Aorta (tissue), 5 donors: ENCODE data around the gene DDX21. TPM values are rescaled to one million over a fixed set of nuclear protein-coding genes. Genes with fewer than 3 reads are reported as not detected.
"Not testable (repeated sequence)": the region's sequence is repeated elsewhere in the genome, so short reads cannot be mapped to it uniquely, and the experiment has no call there.

Source experiments
- ATAC-seq: fragments of 200-7000 bp; cut with Tn5 transposase; one replicate; pipeline ENCODE4 v1.9.1; 2022; ENCODE audit warnings: moderate library complexity; ENCODE audit not compliant: low FRiP score
- DNase-seq, 2 donors: peaks; one replicate each; pipeline ENCODE4 v3.0.0-alpha.2; 2020
- H3K27ac ChIP-seq, 2 donors: one replicate each; pipeline ENCODE4 v1.5.1; 2013; ENCODE audit warnings: low read length in 2 of 2, mild to moderate bottlenecking in 2 of 2, moderate library complexity in 2 of 2, control low read depth in 1 of 2, inconsistent platforms in 1 of 2, low read depth in 1 of 2
- H3K27me3 ChIP-seq, 2 donors: one replicate each; pipeline ENCODE4 v1.6.1; 2013; ENCODE audit warnings: control low read depth in 1 of 2, low read length in 1 of 2, mild to moderate bottlenecking in 1 of 2, moderate library complexity in 1 of 2; ENCODE audit not compliant: insufficient read depth in 2 of 2, control insufficient read depth in 1 of 2
- H3K36me3 ChIP-seq, 2 donors: one replicate each; pipeline ENCODE4 v1.6.1; 2013; ENCODE audit warnings: control low read depth in 1 of 2, low read length in 1 of 2, mild to moderate bottlenecking in 1 of 2; ENCODE audit not compliant: insufficient read depth in 2 of 2, control insufficient read depth in 1 of 2
- H3K4me1 ChIP-seq, 2 donors: one replicate each; pipeline ENCODE4 v1.6.1; 2013; ENCODE audit warnings: low read length in 2 of 2, control low read depth in 1 of 2, mild to moderate bottlenecking in 1 of 2, moderate library complexity in 1 of 2; ENCODE audit not compliant: insufficient read depth in 2 of 2, control insufficient read depth in 1 of 2
- H3K4me3 ChIP-seq, 2 donors: one replicate each; pipeline ENCODE4 v1.5.1; 2013; ENCODE audit warnings: low read length in 2 of 2, control low read depth in 1 of 2, mild to moderate bottlenecking in 1 of 2
- H3K9me3 ChIP-seq: one replicate; pipeline ENCODE4 v1.6.1; 2013; ENCODE audit warnings: mild to moderate bottlenecking, low read length; ENCODE audit not compliant: control insufficient read depth
- WGBS, 2 donors: extraction: QIAGEN DNeasy Blood & Tissue Kit; methylation state at CpG; one replicate each; pipeline ENCODE4 v1.1.7; 2013; 5-methylcytosine and 5-hydroxymethylcytosine counted together
- intact Hi-C, 2 donors: fragments of 100-400 bp; cut with DNase I; formaldehyde crosslinking; loops; one replicate each; pipeline versions ENCODE4 v1.14.2 to v1.15.0; 2022
- long read RNA-seq, 2 donors: library from polyadenylated mRNA; unstranded; transcript quantifications; one replicate each; pipeline ENCODE4 v2.0.0, GENCODE V29; 2020 to 2021
- polyA plus RNA-seq, 2 donors: library from polyadenylated mRNA; stranded (reverse); fragments of 200-250 nt; gene quantifications; one replicate each; pipeline ENCODE4 v1.2.3, GENCODE V29; 2013
- total RNA-seq, 2 donors: library from RNA; stranded (reverse); fragmentation: NEBNext Ultra II Directional; extraction: Animal tissue kit (Norgen Biotek cat#: 25700); gene quantifications; one replicate each; pipeline ENCODE4 v1.2.1, GENCODE V29; 2021
- donor health status: healthy with polysubstance abuse.
- donor health status: Bipolar disorder and iron deficiency.
- donor health status: DM: no; HTN: no; CAD: no.
- donor health status: DM: no; HTN: no; CAD: no.
- donor health status: DM: yes; HTN: yes; CAD: no.

DDX21 gene
- total RNA-seq (10 to 100 TPM; 34.9 to 52.4 TPM), polyA plus RNA-seq (10 to 100 TPM; 13.7 to 22.0 TPM)
- long read RNA-seq, donor 1, full-length matches to known transcripts = 4 of 33 reads
- long read RNA-seq, donor 1, partial matches to known transcripts = 18 of 33 reads
- long read RNA-seq, donor 1, other reads (novel, unspliced or antisense) = 11 of 33 reads
- long read RNA-seq, donor 2, full-length matches to known transcripts = 9 of 19 reads
- long read RNA-seq, donor 2, partial matches to known transcripts = 8 of 19 reads
- long read RNA-seq, donor 2, other reads (novel, unspliced or antisense) = 2 of 19 reads

- Histone ChIP-seq H3K9me3 (no peaks in the 10 kb centered on the region), H3K36me3 (no peaks in the 10 kb centered on the region), H3K27me3 (no peaks in the 10 kb centered on the region), H3K4me3 (peak within 1 kb of the TSS; percentile 66 to 83), H3K27ac (peak within 1 kb of the TSS in 1 of 2 donors; percentile 97), H3K4me1 (peaks cover 0 to 8% of the 10 kb centered on the region in 2 donors)
- intact Hi-C loops = loop anchor here in 1 of 2 donors (2.0 kb wide), 1 partner anchor 33 kb away; the partner anchor contains the start of gene KIFBP
- ATAC-seq (peak; percentile 96), DNase-seq (peak; percentile 95 to 96)
- 0% methylated on average over 47 to 53 of the region's 53 CpGs for WGBS, 2 donors
Observed at GRCh38 chr10:68955832-68956532, at the start of gene DDX21. Gene DDX21, plus strand, starts transcription at chr10:68956170. Its CDS starts 56 bp downstream, at chr10:68956226.

GRCh38 chr10:68924593-68924992 lies 31.4 kb upstream of the DDX21 start:
- no peak for ATAC-seq
- no peak overlapping the region for H3K27ac ChIP-seq

GRCh38 chr10:68925489-68925888 lies 30.5 kb upstream of the DDX21 start:
- Histone ChIP-seq H3K27ac (no peak overlapping the region), H3K36me3 (peaks cover 0 to under 1% of the 10 kb centered on the region in 2 donors), H3K9me3 (no peaks in the 10 kb centered on the region), H3K4me3 (no peak overlapping the region), H3K4me1 (peaks cover 0 to 7% of the 10 kb centered on the region in 2 donors), H3K27me3 (no peaks in the 10 kb centered on the region)
- intact Hi-C loops = no loop called here
- ATAC-seq (no peak), DNase-seq (no peak)
- 96 to 100% methylated on average over 4 of the region's 4 CpGs for WGBS, 2 donors

More at GRCh38 chr10:68924593-68924992, 31.4 kb upstream of the DDX21 start:
- H3K4me1 ChIP-seq = peaks cover 0 to 7% of the 10 kb centered on the region in 2 donors
- H3K36me3 ChIP-seq = peaks cover 0 to 2% of the 10 kb centered on the region in 2 donors
- no peak overlapping the region for H3K4me3 ChIP-seq
- DNase-seq = no peak
- no peaks in the 10 kb centered on the region for H3K9me3 ChIP-seq
- intact Hi-C loops = no loop called here
- H3K27me3 ChIP-seq = no peaks in the 10 kb centered on the region

- H3K4me3 ChIP-seq, H3K27ac ChIP-seq, ATAC-seq, intact Hi-C loops, H3K9me3 ChIP-seq, H3K4me1 ChIP-seq, DNase-seq, H3K27me3 ChIP-seq, H3K36me3 ChIP-seq: not testable (repeated sequence)
- WGBS, 2 donors = 83 to 96% methylated on average over 2 of the region's 2 CpGs
Observed at GRCh38 chr10:68929157-68929556, 26.8 kb upstream of the DDX21 start.

GRCh38 chr10:68929888-68930287 lies 26.1 kb upstream of the DDX21 start:
- H3K9me3 ChIP-seq, H3K27me3 ChIP-seq, H3K27ac ChIP-seq, H3K4me1 ChIP-seq, ATAC-seq, H3K4me3 ChIP-seq, intact Hi-C loops, H3K36me3 ChIP-seq, DNase-seq: not testable (repeated sequence)
- WGBS, 2 donors = 97 to 100% methylated on average over 8 of the region's 8 CpGs

GRCh38 chr10:68932860-68933259 lies 23.1 kb upstream of the DDX21 start:
- DNase-seq, H3K27ac ChIP-seq, H3K27me3 ChIP-seq, H3K36me3 ChIP-seq, H3K4me3 ChIP-seq, intact Hi-C loops, ATAC-seq, H3K4me1 ChIP-seq, H3K9me3 ChIP-seq: not testable (repeated sequence)
- WGBS, 2 donors = 95% methylated on average over 3 of the region's 3 CpGs

- Histone ChIP-seq H3K9me3 (no peaks in the 10 kb centered on the region), H3K27ac (no peak overlapping the region)
Observed at GRCh38 chr10:68934994-68935393, 21.0 kb upstream of the DDX21 start.

GRCh38 chr10:68938117-68938516 lies 17.9 kb upstream of the DDX21 start:
- H3K27ac ChIP-seq = no peak overlapping the region
- H3K4me3 ChIP-seq = no peak overlapping the region
- DNase-seq (no peak), ATAC-seq (no peak)
- WGBS, 2 donors = 53 to 56% methylated on average over 2 of the region's 2 CpGs
- intact Hi-C loops = no loop called here
- peaks cover 2 to 4% of the 10 kb centered on the region in 2 donors for H3K36me3 ChIP-seq
- H3K9me3 ChIP-seq = no peaks in the 10 kb centered on the region
- H3K4me1 ChIP-seq = no peaks in the 10 kb centered on the region
- H3K27me3 ChIP-seq = no peaks in the 10 kb centered on the region

More at GRCh38 chr10:68934994-68935393, 21.0 kb upstream of the DDX21 start:
- intact Hi-C loops = no loop called here
- Histone ChIP-seq H3K36me3 (peaks cover 3 to 6% of the 10 kb centered on the region in 2 donors), H3K4me3 (no peak overlapping the region), H3K27me3 (no peaks in the 10 kb centered on the region), H3K4me1 (no peaks in the 10 kb centered on the region)
- DNase-seq (no peak), ATAC-seq (no peak)

- intact Hi-C loops = no loop called here
- peaks cover 2 to 6% of the 10 kb centered on the region in 2 donors for H3K36me3 ChIP-seq
Observed at GRCh38 chr10:68938884-68939283, 17.1 kb upstream of the DDX21 start.

More at GRCh38 chr10:68938884-68939283, 17.1 kb upstream of the DDX21 start:
- Histone ChIP-seq H3K27ac (no peak overlapping the region), H3K27me3 (no peaks in the 10 kb centered on the region), H3K9me3 (no peaks in the 10 kb centered on the region), H3K4me1 (no peaks in the 10 kb centered on the region), H3K4me3 (no peak overlapping the region)
- ATAC-seq (no peak), DNase-seq (no peak)
- 87% methylated on average over 2 of the region's 2 CpGs for WGBS, 2 donors
